Keratinocyte (primary cell): ENCODE data around the gene MAPK1. TPM values are rescaled to one million over a fixed set of nuclear protein-coding genes. Genes with fewer than 3 reads are reported as not detected.

Source experiments
- DNase-seq: peaks from one replicate; pipeline ENCODE4 v3.0.0-alpha.2; 2011; ENCODE audit warnings: low read depth, missing footprints, low spot score
- FAIRE-seq: peaks from 2 replicates; lab custom pipeline; 2011; peaks lifted over from hg19 to GRCh38; lab: Jason Lieb, UNC
- H2AFZ ChIP-seq: 2 replicates; pipeline ENCODE4 v1.6.0; 2012; ENCODE audit warnings: low read length, control low read depth, inconsistent platforms; ENCODE audit not compliant: control insufficient read depth
- H3K27ac ChIP-seq: 2 replicates; pipeline ENCODE4 v1.5.1; 2011; ENCODE audit warnings: low read length; ENCODE audit not compliant: control insufficient read depth, insufficient read depth
- H3K27me3 ChIP-seq: 3 replicates; pipeline ENCODE4 v1.6.0; 2011; ENCODE audit warnings: low read length; ENCODE audit not compliant: control insufficient read depth, insufficient read depth; ENCODE audit errors: extremely low read depth
- H3K36me3 ChIP-seq, 2 experiments: 2 replicates in 1 of 2; 3 replicates in 1 of 2; pipeline ENCODE4 v1.5.1; 2011; ENCODE audit warnings: low read length in 2 of 2, mild to moderate bottlenecking in 1 of 2; ENCODE audit not compliant: control insufficient read depth in 2 of 2, insufficient read depth in 2 of 2; ENCODE audit errors: extremely low read depth in 1 of 2
- H3K4me1 ChIP-seq: 3 replicates; pipeline ENCODE4 v1.5.1; 2011; ENCODE audit warnings: low read length; ENCODE audit not compliant: control insufficient read depth, insufficient read depth; ENCODE audit errors: extremely low read depth
- H3K4me2 ChIP-seq: 3 replicates; pipeline ENCODE4 v1.6.0; 2011; ENCODE audit warnings: low read depth, low read length; ENCODE audit not compliant: control insufficient read depth, insufficient read depth; ENCODE audit errors: extremely low read depth
- H3K4me3 ChIP-seq, 3 experiments: fragments of 200-600 bp in 1 of 3; sonication (generic) in 1 of 3; 2 replicates in 2 of 3; 3 replicates in 1 of 3; pipeline ENCODE4 v1.5.1; 2011 to 2016; ENCODE audit warnings: low read length in 3 of 3, mild to moderate bottlenecking in 3 of 3, control low read depth in 2 of 3, inconsistent platforms in 1 of 3, low read depth in 1 of 3, mixed read lengths in 1 of 3, mixed run types in 1 of 3, moderate library complexity in 1 of 3; ENCODE audit not compliant: control insufficient read depth in 2 of 3, insufficient read depth in 2 of 3; ENCODE audit errors: extremely low read depth in 1 of 3
- H3K79me2 ChIP-seq: 2 replicates; pipeline ENCODE4 v1.6.0; 2012; ENCODE audit warnings: low read length; ENCODE audit not compliant: control insufficient read depth, insufficient read depth
- H3K9ac ChIP-seq: 3 replicates; pipeline ENCODE4 v1.6.0; 2011; ENCODE audit warnings: low read length; ENCODE audit not compliant: control insufficient read depth, insufficient read depth; ENCODE audit errors: extremely low read depth
- H3K9me1 ChIP-seq: 3 replicates; pipeline ENCODE4 v1.6.0; 2011; ENCODE audit warnings: low read length; ENCODE audit not compliant: control insufficient read depth, insufficient read depth; ENCODE audit errors: extremely low read depth
- H3K9me3 ChIP-seq: 2 replicates; pipeline ENCODE4 v1.5.1; 2012; ENCODE audit warnings: low read depth, low read length; ENCODE audit not compliant: control insufficient read depth
- H4K20me1 ChIP-seq: 3 replicates; pipeline ENCODE4 v1.6.0; 2011; ENCODE audit warnings: low read length; ENCODE audit not compliant: control insufficient read depth, insufficient read depth; ENCODE audit errors: extremely low read depth
- CTCF ChIP-seq, 3 experiments: IDR thresholded peaks in 1 of 3; conservative IDR thresholded peaks in 1 of 3; optimal IDR thresholded peaks in 1 of 3; 2 replicates in 2 of 3; 3 replicates in 1 of 3; pipeline versions ENCODE3 to v1.5.1; 2011; ENCODE audit warnings: low read length in 3 of 3, mild to moderate bottlenecking in 3 of 3, moderate library complexity in 2 of 3, control low read depth in 1 of 3, inconsistent platforms in 1 of 3; ENCODE audit not compliant: insufficient read depth in 2 of 3; ENCODE audit errors: extremely low read depth in 1 of 3
- EZH2 ChIP-seq: IDR thresholded peaks from one replicate; pipeline ENCODE4 v1.6.1; 2012; ENCODE audit warnings: inconsistent platforms, mild to moderate bottlenecking, low read length, moderate library complexity
- dilution Hi-C: fragments of 300-500 bp; cut with MboI; formaldehyde crosslinking; loops from one replicate; pipeline ENCODE4 v1.7.0; 2020; ENCODE audit warnings: low sequenced_read_pairs; ENCODE audit not compliant: extremely low pct_ligation_motif_present
- polyA plus RNA-seq, 5 experiments: library from polyadenylated mRNA; depleted of rRNA in 3 of 5; stranded (reverse) in 3 of 5; stranded (forward) in 1 of 5; unstranded in 1 of 5; fragments of >200 nt; gene quantifications; 1 replicate in 1 of 5; 2 replicates in 3 of 5; 3 replicates in 1 of 5; pipeline versions ENCODE4 v1.2.1 to v1.2.3, GENCODE V29; 2011 to 2012; ENCODE audit warnings: missing spikeins in 2 of 5, low read depth in 1 of 5, low replicate concordance in 1 of 5

MAPK1 gene
- polyA plus RNA-seq, 1 donor (not counting 4 experiments of a cell fraction or from before 2014, with no cell fraction given) = 136 TPM

- DNase-seq (no peak), FAIRE-seq (no peak)
- no peaks in the 10 kb centered on the region for H3K79me2 ChIP-seq
- peaks cover 4 to 18% of the 10 kb centered on the region in 2 experiments for H3K36me3 ChIP-seq
- H3K27ac ChIP-seq = no peak overlapping the region
- H3K9me1 ChIP-seq = no peaks in the 10 kb centered on the region
- H3K9ac ChIP-seq = no peak overlapping the region
- dilution Hi-C loops = no loop called here
- no peaks in the 10 kb centered on the region for H3K9me3 ChIP-seq
- no peak overlapping the region for H3K4me3 ChIP-seq
- peaks cover 6% of the 10 kb centered on the region for H3K4me1 ChIP-seq
- no peak overlapping the region for H2AFZ ChIP-seq
- H4K20me1 ChIP-seq = no peaks in the 10 kb centered on the region
- H3K27me3 ChIP-seq = no peaks in the 10 kb centered on the region
- no peak overlapping the region for H3K4me2 ChIP-seq
- no peak for TF ChIP-seq CTCF (optimal IDR thresholded peaks at IDR 0.05 in 1 of 3, IDR thresholded peaks at IDR 0.05 in 1 of 3, conservative IDR thresholded peaks at IDR 0.05 in 1 of 3; ENCODE audit: extremely low read depth in 1 of 3, insufficient read depth in 2 of 3, low read length in 3 of 3)
- no peak for TF ChIP-seq EZH2
These were observed 111.6 kb downstream of the MAPK1 start for GRCh38 chr22:21755851-21756284.

GRCh38 chr22:21754523-21754922, 112.9 kb downstream of the MAPK1 start:
- H3K9ac ChIP-seq = no peak overlapping the region
- FAIRE-seq (no peak), DNase-seq (no peak)
- no peaks in the 10 kb centered on the region for H3K9me3 ChIP-seq
- H3K79me2 ChIP-seq = no peaks in the 10 kb centered on the region
- H4K20me1 ChIP-seq = no peaks in the 10 kb centered on the region
- no peak overlapping the region for H3K4me3 ChIP-seq
- H3K27ac ChIP-seq = no peak overlapping the region
- peaks cover 6% of the 10 kb centered on the region for H3K4me1 ChIP-seq
- H3K9me1 ChIP-seq = no peaks in the 10 kb centered on the region
- no peak overlapping the region for H3K4me2 ChIP-seq
- no peaks in the 10 kb centered on the region for H3K27me3 ChIP-seq
- peaks cover 4 to 18% of the 10 kb centered on the region in 2 experiments for H3K36me3 ChIP-seq
- dilution Hi-C loops = no loop called here
- H2AFZ ChIP-seq = no peak overlapping the region
- TF ChIP-seq CTCF (optimal IDR thresholded peaks at IDR 0.05 in 1 of 3, IDR thresholded peaks at IDR 0.05 in 1 of 3, conservative IDR thresholded peaks at IDR 0.05 in 1 of 3; ENCODE audit: extremely low read depth in 1 of 3, insufficient read depth in 2 of 3, low read length in 3 of 3) = no peak
- TF ChIP-seq EZH2 = no peak
